Osteocyte (in vitro differentiated cells): ENCODE data around the gene SLC25A41. TPM values are rescaled to one million over a fixed set of nuclear protein-coding genes. Genes with fewer than 3 reads are reported as not detected.

ENCODE experiments used
- DNase-seq: peaks from one replicate; pipeline ENCODE4 v3.0.0; 2021; ENCODE audit warnings: mixed read lengths; ENCODE audit not compliant: unreplicated experiment; ENCODE audit errors: extremely low spot score
- H3K27ac Mint-ChIP-seq: one replicate; pipeline ENCODE4 v1.8.0; 2021; ENCODE audit warnings: mild to moderate bottlenecking, mixed read lengths; ENCODE audit not compliant: unreplicated experiment
- H3K27me3 Mint-ChIP-seq: one replicate; pipeline ENCODE4 v1.8.0; 2021; ENCODE audit warnings: mixed read lengths; ENCODE audit not compliant: unreplicated experiment
- H3K36me3 Mint-ChIP-seq: one replicate; pipeline ENCODE4 v1.8.0; 2021; ENCODE audit warnings: mixed read lengths; ENCODE audit not compliant: unreplicated experiment
- H3K4me1 Mint-ChIP-seq: one replicate; pipeline ENCODE4 v1.8.0; 2021; ENCODE audit warnings: mixed read lengths; ENCODE audit not compliant: unreplicated experiment
- H3K4me3 Mint-ChIP-seq: one replicate; pipeline ENCODE4 v1.8.0; 2021; ENCODE audit warnings: mild to moderate bottlenecking, moderate library complexity, mixed read lengths; ENCODE audit not compliant: unreplicated experiment
- H3K9me3 Mint-ChIP-seq: one replicate; pipeline ENCODE4 v1.8.0; 2021; ENCODE audit warnings: mixed read lengths; ENCODE audit not compliant: unreplicated experiment
- CTCF ChIP-seq: fragments of 200-600 bp; sonication (generic); IDR thresholded peaks from 2 replicates; pipeline ENCODE4 v1.5.0; 2021; ENCODE audit warnings: antibody characterized with exemption, mild to moderate bottlenecking, moderate library complexity
- total RNA-seq: library from RNA; stranded (reverse); gene quantifications from 2 replicates; pipeline ENCODE4 v1.2.1, GENCODE V29; 2021

Gene SLC25A41
- total RNA-seq, 1 donor from 2014 or later = 0.27 TPM

- no peak overlapping the region for H3K27ac Mint-ChIP-seq
- H3K27me3 Mint-ChIP-seq = no peaks in the 10 kb centered on the region
- H3K9me3 Mint-ChIP-seq = peaks cover 8% of the 10 kb centered on the region
- H3K36me3 Mint-ChIP-seq = peaks cover 43% of the 10 kb centered on the region
- H3K4me1 Mint-ChIP-seq = peaks cover 17% of the 10 kb centered on the region
- no peak overlapping the region for H3K4me3 Mint-ChIP-seq
- DNase-seq = no peak
- no peak for TF ChIP-seq CTCF
Observed at GRCh38 chr19:6455924-6456323, 22.4 kb upstream of the SLC25A41 start.

- Mint-ChIP-seq H3K4me1 (peaks cover 11% of the 10 kb centered on the region), H3K4me3 (no peak overlapping the region), H3K27ac (no peak overlapping the region), H3K36me3 (peaks cover 46% of the 10 kb centered on the region), H3K27me3 (no peaks in the 10 kb centered on the region), H3K9me3 (peaks cover 8% of the 10 kb centered on the region)
- TF ChIP-seq CTCF = no peak
- DNase-seq = no peak
Observed at GRCh38 chr19:6453951-6454565, 20.5 kb upstream of the SLC25A41 start.

- Mint-ChIP-seq H3K9me3 (peaks cover 8% of the 10 kb centered on the region), H3K27ac (no peak overlapping the region), H3K36me3 (peaks cover 46% of the 10 kb centered on the region), H3K27me3 (no peaks in the 10 kb centered on the region), H3K4me3 (no peak overlapping the region), H3K4me1 (peaks cover under 1% of the 10 kb centered on the region)
- no peak for DNase-seq
- no peak for TF ChIP-seq CTCF
Observed at GRCh38 chr19:6452899-6453298, 19.3 kb upstream of the SLC25A41 start.

- Mint-ChIP-seq H3K4me3 (no peak overlapping the region), H3K4me1 (no peaks in the 10 kb centered on the region), H3K9me3 (peaks cover 8% of the 10 kb centered on the region), H3K27me3 (no peaks in the 10 kb centered on the region), H3K36me3 (peaks cover 46% of the 10 kb centered on the region), H3K27ac (no peak overlapping the region)
- DNase-seq = no peak
- no peak for TF ChIP-seq CTCF
Observed at GRCh38 chr19:6452223-6452614, 18.7 kb upstream of the SLC25A41 start.

GRCh38 chr19:6451583-6452222 lies 18.1 kb upstream of the SLC25A41 start:
- TF ChIP-seq CTCF = no peak
- Mint-ChIP-seq H3K27ac (no peak overlapping the region), H3K36me3 (peaks cover 48% of the 10 kb centered on the region), H3K4me1 (no peaks in the 10 kb centered on the region), H3K27me3 (no peaks in the 10 kb centered on the region), H3K4me3 (no peak overlapping the region), H3K9me3 (peaks cover 8% of the 10 kb centered on the region)
- DNase-seq = no peak
